HG02678 (cell line): Measurements from ENCODE around the gene APRT.

Experiments
- ATAC-seq: cut with Tn5 transposase; IDR thresholded peaks from one replicate; pipeline ENCODE4 v1.9.1; 2021; ENCODE audit warnings: mild to moderate bottlenecking, moderate library complexity; ENCODE audit not compliant: unreplicated experiment

The APRT gene

GRCh38 chr16:88842308-88842756 is 30.6 kb upstream of the APRT start:
- ATAC-seq, result no peak

DNA sequence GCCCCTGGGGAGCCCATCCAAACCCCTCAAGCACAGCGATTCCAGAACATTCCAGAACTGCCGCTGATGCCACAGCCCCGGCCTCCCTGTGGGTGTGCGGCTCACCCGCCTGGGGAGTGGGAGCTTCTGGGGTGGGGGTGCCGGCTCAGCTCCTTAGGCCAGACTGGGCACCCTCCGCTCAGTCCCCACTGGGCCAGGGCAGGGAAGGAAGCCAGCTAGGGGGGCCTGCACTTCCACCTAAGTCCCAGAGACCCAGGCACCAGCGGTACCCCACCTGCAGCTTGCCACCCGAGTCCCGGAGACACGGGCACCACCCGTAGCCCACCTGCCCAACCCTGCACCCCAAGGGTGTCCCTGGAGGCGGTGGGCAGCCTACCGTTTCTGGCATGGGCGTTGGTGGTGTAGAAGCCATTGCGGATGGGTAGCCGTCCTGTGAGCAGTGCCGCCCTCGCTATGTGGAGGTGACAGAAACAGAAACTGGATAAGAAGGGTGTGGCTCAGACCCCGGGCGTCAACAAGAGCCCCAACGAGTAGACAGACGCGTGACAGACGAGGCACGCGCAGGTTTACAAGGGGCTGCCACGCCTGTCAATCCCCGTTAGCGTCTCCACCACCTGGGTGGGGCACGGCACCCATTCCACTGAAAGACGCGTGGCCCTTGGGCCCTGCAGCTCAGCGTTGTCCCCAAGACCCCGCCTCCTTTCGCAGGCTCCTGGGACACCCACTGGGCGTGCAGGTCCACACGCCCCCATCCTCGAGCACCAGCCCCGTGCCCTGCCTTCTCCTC is 30.0 kb upstream of the APRT start:
- no peak for ATAC-seq

- no peak for ATAC-seq
Measured at GRCh38 chr16:88840600-88841215, 29.0 kb upstream of the APRT start.

DNA sequence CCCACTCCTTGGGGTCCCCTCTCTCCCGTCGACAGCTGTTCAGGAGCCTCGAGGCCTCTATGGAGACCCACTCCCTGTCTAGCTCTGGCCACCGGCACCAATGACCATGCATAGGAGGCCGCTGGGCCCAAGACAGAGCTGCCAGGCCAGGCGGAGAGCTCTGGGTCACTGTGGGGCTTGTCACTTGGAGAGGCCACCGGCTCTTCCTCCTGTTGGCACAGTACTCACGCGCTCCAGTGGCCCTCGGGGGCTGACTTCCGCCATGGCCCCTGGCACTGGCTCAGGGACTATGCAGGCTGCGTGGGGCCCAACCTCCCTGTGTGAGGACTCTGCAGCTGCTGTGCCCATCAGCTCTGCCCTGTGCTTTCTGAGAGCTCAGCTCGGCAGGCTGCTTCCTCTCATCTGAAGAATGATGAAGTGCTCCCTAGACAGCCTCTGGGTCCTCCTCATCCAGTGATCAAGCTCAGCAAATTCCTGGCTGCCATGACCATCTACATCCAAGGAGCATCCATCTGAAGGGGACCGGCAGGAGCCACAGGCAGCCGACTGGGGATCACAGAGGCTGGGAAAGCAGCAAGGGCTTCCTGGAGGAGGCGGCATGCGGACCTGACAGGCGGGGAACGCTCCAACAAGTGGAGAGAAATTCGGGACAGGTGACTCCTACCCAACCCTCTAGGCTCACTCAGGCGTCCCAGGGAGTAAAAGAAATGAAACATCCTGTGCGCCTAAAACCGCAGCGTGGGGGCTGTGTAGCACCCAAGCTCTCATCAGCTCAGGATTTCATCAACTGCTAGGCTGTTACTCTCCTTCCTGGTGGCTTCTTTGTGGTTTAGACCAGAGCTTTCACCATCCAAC is 28.2 kb upstream of the APRT start:
- no peak for ATAC-seq

DNA sequence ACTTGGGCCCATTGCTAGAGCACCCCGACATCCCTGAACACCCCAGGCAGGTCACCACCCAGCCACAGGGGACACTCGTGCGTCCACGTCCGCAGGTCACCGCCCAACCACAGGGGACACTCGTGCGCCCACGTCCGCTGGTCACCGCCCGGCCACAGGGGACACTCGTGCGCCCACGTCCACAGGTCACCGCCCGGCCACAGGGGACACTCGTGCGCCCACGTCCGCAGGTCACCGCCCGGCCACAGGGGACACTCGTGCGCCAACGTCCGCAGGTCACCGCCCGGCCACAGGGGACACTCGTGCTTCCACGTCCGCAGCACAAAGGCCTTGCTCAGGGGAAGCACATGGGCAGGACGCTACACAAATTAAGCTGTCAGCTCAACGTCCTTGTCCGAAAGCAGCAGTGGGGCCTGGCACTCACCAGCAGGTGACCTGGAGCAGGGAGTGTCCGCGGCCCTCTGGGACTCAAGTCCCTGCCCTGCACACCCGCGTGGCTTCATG is 27.4 kb upstream of the APRT start:
- no peak for ATAC-seq

- ATAC-seq, result no peak
Measured at GRCh38 chr16:88838566-88838965, 26.8 kb upstream of the APRT start.

DNA sequence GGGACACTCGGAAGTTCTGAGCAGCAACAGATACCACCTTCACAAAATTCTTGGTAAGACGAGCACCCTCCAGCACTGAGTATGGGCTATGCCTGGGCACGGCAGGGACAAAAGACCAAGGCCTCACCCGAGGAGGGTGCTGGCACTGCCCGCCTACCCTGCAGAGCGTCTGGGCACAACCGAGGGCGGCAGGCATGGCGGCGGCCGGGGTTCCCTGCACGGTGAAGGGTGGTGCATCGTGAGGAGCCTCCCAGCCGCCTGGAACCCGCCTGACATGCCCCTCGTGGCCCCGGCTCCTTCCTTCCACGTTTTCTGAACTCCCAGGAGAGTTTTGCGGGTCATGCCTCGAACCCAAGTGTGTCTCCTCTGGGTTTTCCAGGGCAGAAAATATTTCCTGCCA is 26.1 kb upstream of the APRT start:
- no peak for ATAC-seq

GRCh38 chr16:88836791-88837190 is 25.1 kb upstream of the APRT start:
- ATAC-seq, result no peak

DNA sequence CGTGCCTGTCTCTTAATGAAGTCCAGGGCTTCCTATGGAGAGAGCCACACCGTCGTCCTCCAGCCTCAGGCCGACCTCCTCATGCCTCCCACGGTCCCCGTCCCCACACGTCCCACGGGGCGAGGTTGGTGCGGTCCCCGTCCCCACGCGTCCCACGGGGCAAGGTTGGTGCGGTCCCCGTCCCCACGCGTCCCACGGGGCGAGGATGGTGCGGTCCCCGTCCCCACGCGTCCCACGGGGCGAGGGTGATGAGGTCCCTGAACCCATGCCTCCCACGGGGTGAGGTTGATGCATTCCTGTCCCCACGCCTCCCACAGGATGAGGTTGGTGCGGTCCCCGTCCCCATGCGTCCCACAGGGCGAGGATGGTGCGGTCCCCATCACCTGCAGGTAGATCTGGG is 24.1 kb upstream of the APRT start:
- ATAC-seq, result no peak

GRCh38 chr16:88835383-88835782 is 23.7 kb upstream of the APRT start:
- ATAC-seq, result no peak

- ATAC-seq, result no peak
Measured at GRCh38 chr16:88834670-88835069, 22.9 kb upstream of the APRT start.

GRCh38 chr16:88833086-88833485 is 21.4 kb upstream of the APRT start:
- ATAC-seq, result no peak

DNA sequence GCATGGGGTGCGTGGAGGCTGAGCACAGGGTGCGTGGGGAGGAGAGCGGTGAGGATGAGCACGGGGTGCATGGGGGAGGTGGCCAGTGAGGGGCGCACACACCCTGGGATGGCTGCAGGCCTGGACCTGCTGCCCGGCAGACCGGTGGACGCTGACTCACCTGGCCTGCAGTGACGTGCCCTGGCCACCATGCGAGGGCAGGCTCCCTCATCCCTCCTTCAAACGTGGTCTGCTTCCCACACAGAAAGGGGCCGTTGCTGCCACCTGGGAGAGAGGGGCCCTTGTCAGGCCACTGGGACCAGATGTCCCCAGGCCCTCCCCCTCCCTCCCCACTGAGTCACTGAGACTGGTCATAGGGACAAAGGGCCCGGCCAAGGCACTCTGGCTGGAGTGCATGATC is 20.1 kb upstream of the APRT start:
- ATAC-seq, result no peak

GRCh38 chr16:88830783-88831182 is 19.1 kb upstream of the APRT start:
- ATAC-seq, result no peak

GRCh38 chr16:88830258-88830657 is 18.5 kb upstream of the APRT start:
- no peak for ATAC-seq

DNA sequence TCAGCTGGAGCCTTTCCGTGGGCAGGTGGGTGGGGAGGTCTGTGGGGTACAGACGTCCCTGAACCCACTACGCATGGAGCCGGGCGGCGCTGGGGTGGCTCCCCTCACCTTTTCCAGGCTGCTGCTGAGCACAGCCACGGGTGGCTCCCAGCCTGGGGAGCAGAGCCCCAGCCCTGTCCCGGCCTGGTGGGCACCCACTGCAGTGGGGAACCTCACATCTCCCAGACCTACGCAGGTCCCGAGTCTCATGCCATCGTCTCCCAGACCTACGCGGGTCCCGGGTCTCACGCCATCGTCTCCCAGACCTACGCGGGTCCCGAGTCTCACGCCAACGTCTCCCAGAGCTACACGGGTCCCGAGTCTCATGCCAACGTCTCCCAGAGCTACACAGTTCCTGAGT is 17.0 kb upstream of the APRT start:
- no peak for ATAC-seq

DNA sequence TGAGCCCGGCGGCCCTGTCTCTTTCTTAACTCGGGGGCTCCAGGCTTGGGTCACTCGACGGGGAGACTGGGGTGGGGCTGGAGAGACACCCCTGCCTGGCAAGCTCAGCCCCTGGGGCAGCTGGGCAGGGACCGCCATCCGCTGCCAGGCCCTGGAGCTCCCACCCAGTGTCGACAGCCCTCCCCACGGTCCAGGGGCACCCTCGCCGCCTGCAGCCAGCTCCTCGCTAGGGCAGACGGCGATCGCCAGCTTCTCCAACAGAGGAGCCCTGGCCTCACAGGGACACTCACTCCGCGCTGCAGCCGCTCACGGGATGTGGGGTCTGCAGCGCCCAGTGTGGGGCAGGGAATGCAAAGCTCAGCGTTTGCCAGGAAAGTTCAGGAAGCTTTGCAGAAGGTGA is 16.0 kb upstream of the APRT start:
- no peak for ATAC-seq

DNA sequence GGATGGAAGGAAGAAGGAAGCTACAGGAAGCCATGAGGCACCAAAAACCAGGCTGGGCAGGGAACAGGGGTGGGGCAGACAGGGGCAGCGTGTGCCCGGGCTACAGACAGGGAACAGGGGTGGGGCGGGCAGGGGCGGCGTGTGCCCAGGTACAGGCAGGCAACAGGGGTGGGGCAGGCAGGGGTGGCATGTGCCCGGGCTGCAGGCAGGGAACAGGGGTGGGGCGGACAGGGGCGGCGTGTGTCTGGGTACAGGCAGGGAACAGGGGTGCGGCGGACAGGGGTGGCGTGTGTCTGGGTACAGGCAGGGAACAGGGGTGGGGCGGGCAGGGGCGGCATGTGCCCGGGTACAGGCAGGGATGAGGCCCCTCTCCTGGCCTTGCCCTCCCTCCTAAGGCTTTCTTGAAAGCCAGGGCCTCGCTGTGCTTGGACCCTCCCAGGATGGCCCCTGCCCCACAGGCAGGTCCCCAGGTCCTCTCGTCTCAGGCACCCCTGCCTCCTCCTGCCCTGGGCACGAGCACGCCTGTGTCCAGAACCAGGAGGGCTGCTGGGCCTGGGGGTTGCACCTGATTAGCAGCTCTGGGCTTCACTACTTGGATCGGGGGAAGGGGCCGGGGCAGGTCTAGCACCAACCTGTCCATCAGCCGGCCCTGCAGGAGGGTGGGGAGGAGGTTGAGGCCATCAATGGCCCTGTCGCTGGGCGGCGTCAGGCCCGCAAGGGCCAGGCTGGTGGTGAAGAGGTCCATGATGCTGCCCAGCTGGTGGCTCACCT is 14.5 kb upstream of the APRT start:
- no peak for ATAC-seq

DNA sequence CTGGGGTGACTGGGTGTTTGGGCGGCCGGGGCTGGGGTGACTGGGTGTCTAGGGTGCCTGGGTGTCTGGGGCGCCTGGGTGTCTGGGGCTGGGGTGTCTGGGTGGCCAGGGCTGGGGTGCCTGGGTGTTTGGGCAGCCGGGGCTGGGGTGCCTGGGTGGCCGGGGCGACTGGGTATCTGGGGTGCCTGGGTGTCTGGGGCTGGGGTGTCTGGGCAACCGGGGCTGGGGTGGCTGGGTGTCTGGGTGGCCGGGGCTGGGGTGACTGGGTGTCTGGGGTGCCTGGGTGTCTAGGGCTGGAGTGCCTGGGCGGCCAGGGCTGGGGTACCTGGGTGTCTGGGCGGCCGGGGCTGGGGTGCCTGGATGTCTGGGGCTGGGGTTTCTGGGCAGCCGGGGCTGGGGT is 13.4 kb upstream of the APRT start:
- ATAC-seq, result no peak

DNA sequence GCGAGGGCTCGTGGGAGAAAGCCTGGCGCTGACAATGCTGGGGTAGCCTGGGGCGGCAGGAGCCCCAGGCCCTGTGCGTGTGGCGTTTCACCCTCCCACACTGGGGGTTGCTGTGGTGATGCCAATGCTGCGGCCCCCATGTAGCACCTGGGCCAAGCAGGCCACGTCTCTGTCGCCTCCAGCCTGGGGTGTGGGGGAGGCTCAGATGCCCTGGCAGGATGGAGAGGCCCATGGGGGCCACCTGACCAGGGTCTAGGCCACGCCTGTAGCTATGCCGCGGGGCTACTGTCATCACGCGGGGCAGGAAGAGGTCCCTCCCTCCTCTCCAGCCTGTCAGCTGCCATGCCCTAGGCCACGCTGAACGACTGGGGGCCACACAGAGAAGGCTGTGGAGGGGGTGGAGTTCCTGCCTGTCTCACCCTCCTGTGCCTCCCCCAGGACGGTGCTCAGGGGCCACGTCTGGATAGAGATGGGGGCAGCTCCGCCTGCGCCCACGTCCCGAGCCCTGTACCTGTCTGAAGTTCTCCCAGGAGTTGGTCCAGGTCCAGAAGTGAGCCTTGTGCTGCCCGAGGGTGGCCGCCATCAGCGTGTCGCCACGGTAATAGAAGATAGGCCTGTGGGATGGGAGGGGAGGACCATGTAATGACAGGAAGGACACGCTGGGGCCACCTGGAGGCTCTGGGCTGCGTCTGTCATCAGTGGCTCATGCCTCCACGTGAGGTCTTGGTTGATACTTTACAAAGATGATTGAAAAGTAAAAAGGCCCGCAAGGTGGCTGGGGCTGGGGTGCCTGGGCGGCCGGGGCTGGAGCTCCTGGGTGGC is 12.7 kb upstream of the APRT start:
- no peak for ATAC-seq
